Gastrocnemius medialis (tissue), 4 donors: Measurements from ENCODE around the gene WDFY2. TPM values are rescaled to one million over a fixed set of nuclear protein-coding genes. Genes with fewer than 3 reads are reported as not detected.

Source experiments
- ATAC-seq, 2 donors: fragments of 150-250 bp; one replicate each; pipeline ENCODE4 v1.9.1; 2016
- DNase-seq, 2 donors: peaks; one replicate each; pipeline ENCODE4 v3.0.0-alpha.2; 2019
- H3K27ac ChIP-seq, 4 donors: fragments of 200-600 bp; sonication (generic); 1 replicate in 1 of 4; 2 replicates in 3 of 4; pipeline ENCODE4 v1.5.1; 2016 to 2018; ENCODE audit warnings: mild to moderate bottlenecking in 2 of 4, moderate library complexity in 1 of 4
- H3K27me3 ChIP-seq, 3 donors: fragments of 200-600 bp; sonication (generic) in 2 of 3; 1 replicate in 1 of 3; 2 replicates in 2 of 3; pipeline versions ENCODE4 v1.5.1 to v1.6.0; 2016 to 2019; ENCODE audit warnings: mild to moderate bottlenecking in 1 of 3, moderate library complexity in 1 of 3
- H3K36me3 ChIP-seq, 2 donors: fragments of 200-600 bp; sonication (generic) in 1 of 2; one replicate each; pipeline ENCODE4 v1.5.1; 2017 to 2018
- H3K4me1 ChIP-seq, 2 donors: fragments of 200-600 bp; sonication (generic) in 1 of 2; one replicate each; pipeline ENCODE4 v1.5.1; 2016 to 2017; ENCODE audit warnings: mild to moderate bottlenecking in 2 of 2
- H3K4me3 ChIP-seq, 4 donors: fragments of 200-600 bp; sonication (generic) in 3 of 4; 1 replicate in 1 of 4; 2 replicates in 3 of 4; pipeline ENCODE4 v1.5.1; 2016 to 2019; ENCODE audit warnings: mild to moderate bottlenecking in 2 of 4
- H3K9me3 ChIP-seq, 3 donors: fragments of 200-600 bp; sonication (generic) in 2 of 3; 1 replicate in 1 of 3; 2 replicates in 2 of 3; pipeline ENCODE4 v1.5.1; 2016 to 2019
- CTCF ChIP-seq, 5 experiments: fragments of 450-650 bp in 3 of 5; fragments of 200-600 bp in 2 of 5; sonication (generic) in 2 of 5; IDR thresholded peaks in 4 of 5; conservative IDR thresholded peaks in 1 of 5; 1 replicate in 4 of 5; 2 replicates in 1 of 5; pipeline ENCODE4 v1.5.1; 2016 to 2019; ENCODE audit warnings: antibody characterized with exemption in 5 of 5, mild to moderate bottlenecking in 3 of 5, moderate library complexity in 3 of 5
- POLR2A ChIP-seq, 2 donors: fragments of 450-650 bp; IDR thresholded peaks; one replicate each; pipeline ENCODE4 v1.6.1; 2017; ENCODE audit warnings: antibody characterized with exemption in 2 of 2, mild to moderate bottlenecking in 2 of 2, moderate library complexity in 2 of 2
- in situ Hi-C, 4 donors: fragments of 200-750 bp; cut with MboI; loops; one replicate each; pipeline versions ENCODE4 v1.15.0 to v1.8.0; 2017; ENCODE audit warnings: low sequenced_read_pairs in 4 of 4
- intact Hi-C: fragments of 100-400 bp; cut with DNase I; formaldehyde crosslinking; loops from one replicate; pipeline ENCODE4 v1.15.1; 2023; ENCODE audit warnings: low total_unique reads
- total RNA-seq, 4 donors: library from RNA; depleted of rRNA; stranded (reverse); fragments of >200 nt; gene quantifications; one replicate each; pipeline versions ENCODE4 v1.1.0 to v1.2.3, GENCODE V29; 2016

Gene WDFY2
- total RNA-seq, 4 donors from 2014 or later = 0.98 to 2.8 (median 1.7) TPM

DNA sequence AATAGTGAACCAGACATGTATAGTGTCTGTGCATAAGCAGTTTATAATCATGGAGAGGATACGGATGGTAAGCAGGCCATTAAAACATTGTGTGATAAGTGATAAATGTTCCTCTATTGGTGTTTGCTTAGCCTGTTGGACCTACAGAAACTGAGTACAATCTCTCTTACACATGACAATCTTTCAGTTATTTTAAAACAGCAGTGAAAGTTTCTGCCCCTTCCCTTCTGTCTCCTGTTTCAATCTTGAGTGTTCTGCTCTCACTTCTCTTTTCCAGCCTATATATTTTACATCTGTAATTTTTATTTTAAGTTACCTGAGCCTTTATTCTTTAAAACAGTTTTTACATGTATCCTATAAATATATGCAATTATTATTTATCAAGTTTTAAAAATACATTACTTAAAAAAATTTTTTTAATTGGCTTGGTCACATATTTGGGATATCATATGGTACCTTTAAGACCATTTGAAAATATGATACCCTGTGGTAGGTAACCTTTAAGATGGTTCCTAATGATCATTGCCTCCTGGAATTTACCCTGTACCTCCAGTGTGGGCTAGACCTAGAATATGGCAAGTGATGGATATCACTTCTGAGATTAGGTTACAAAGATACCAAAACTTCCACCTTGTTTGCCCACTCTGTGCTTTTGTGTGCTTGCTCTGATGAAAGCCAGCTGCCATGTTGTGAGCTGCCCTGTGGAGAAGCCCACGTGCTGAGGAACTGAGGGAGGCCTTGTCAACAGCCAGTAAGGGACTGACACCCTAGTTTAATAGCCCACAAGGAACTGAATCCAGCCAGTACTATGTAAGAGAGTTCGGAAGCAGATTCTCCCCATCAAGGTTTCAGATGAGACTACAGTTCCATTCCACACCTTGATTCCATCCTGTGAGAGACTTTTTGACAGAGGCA lies 120.4 kb downstream of the WDFY2 start:
- H3K4me1 ChIP-seq = no peaks in the 10 kb centered on the region
- no peaks in the 10 kb centered on the region for H3K27me3 ChIP-seq
- DNase-seq (no peak), ATAC-seq (no peak)
- in situ Hi-C loops (no loop called here), intact Hi-C loops (no loop called here)
- H3K27ac ChIP-seq = no peak overlapping the region
- no peaks in the 10 kb centered on the region for H3K9me3 ChIP-seq
- H3K4me3 ChIP-seq = no peak overlapping the region
- H3K36me3 ChIP-seq = no peaks in the 10 kb centered on the region
- TF ChIP-seq POLR2A (IDR thresholded peaks at IDR 0.05) = no peak
- no peak for TF ChIP-seq CTCF (IDR thresholded peaks at IDR 0.05 in 4 of 5, conservative IDR thresholded peaks at IDR 0.05 in 1 of 5)

GRCh38 chr13:51707461-51707860 lies 123.2 kb downstream of the WDFY2 start:
- TF ChIP-seq POLR2A (IDR thresholded peaks at IDR 0.05) (no peak), CTCF (IDR thresholded peaks at IDR 0.05 in 4 of 5, conservative IDR thresholded peaks at IDR 0.05 in 1 of 5) (no peak)
- Histone ChIP-seq H3K27ac (no peak overlapping the region), H3K9me3 (no peaks in the 10 kb centered on the region), H3K4me3 (no peak overlapping the region), H3K36me3 (no peaks in the 10 kb centered on the region), H3K27me3 (no peaks in the 10 kb centered on the region), H3K4me1 (no peaks in the 10 kb centered on the region)
- no peak for ATAC-seq
- DNase-seq = no peak
- intact Hi-C loops = no loop called here
- in situ Hi-C loops = no loop called here

GRCh38 chr13:51713807-51714206 lies 129.5 kb downstream of the WDFY2 start:
- H3K27ac ChIP-seq = no peak overlapping the region
- no peak overlapping the region for H3K4me3 ChIP-seq
- H3K9me3 ChIP-seq = no peaks in the 10 kb centered on the region
- H3K4me1 ChIP-seq = no peaks in the 10 kb centered on the region
- intact Hi-C loops = no loop called here
- in situ Hi-C loops = no loop called here
- ATAC-seq (no peak), DNase-seq (no peak)
- no peaks in the 10 kb centered on the region for H3K27me3 ChIP-seq
- no peaks in the 10 kb centered on the region for H3K36me3 ChIP-seq
- TF ChIP-seq CTCF (IDR thresholded peaks at IDR 0.05 in 4 of 5, conservative IDR thresholded peaks at IDR 0.05 in 1 of 5) = no peak
- TF ChIP-seq POLR2A (IDR thresholded peaks at IDR 0.05) = no peak

- H3K36me3 ChIP-seq = no peaks in the 10 kb centered on the region
- H3K4me1 ChIP-seq = no peaks in the 10 kb centered on the region
- no peaks in the 10 kb centered on the region for H3K9me3 ChIP-seq
- in situ Hi-C loops = no loop called here
- no peak overlapping the region for H3K4me3 ChIP-seq
- ATAC-seq = no peak
- TF ChIP-seq CTCF (IDR thresholded peaks at IDR 0.05 in 4 of 5, conservative IDR thresholded peaks at IDR 0.05 in 1 of 5) = no peak
- TF ChIP-seq POLR2A (IDR thresholded peaks at IDR 0.05) = no peak
- no peak for DNase-seq
- no peaks in the 10 kb centered on the region for H3K27me3 ChIP-seq
- no peak overlapping the region for H3K27ac ChIP-seq
- intact Hi-C loops = no loop called here
Observed at GRCh38 chr13:51714663-51715168, 130.5 kb downstream of the WDFY2 start.
